HG03442 (cell line): Measurements from ENCODE around the gene CAMK2A.
"Not testable (repeated sequence)": the region's sequence is repeated elsewhere in the genome, so short reads cannot be mapped to it uniquely, and the experiment has no call there.

ENCODE experiments used
- ATAC-seq: cut with Tn5 transposase; IDR thresholded peaks from one replicate; pipeline ENCODE4 v1.9.1; 2021; ENCODE audit warnings: mild to moderate bottlenecking, moderate library complexity; ENCODE audit not compliant: unreplicated experiment

CAMK2A gene

DNA sequence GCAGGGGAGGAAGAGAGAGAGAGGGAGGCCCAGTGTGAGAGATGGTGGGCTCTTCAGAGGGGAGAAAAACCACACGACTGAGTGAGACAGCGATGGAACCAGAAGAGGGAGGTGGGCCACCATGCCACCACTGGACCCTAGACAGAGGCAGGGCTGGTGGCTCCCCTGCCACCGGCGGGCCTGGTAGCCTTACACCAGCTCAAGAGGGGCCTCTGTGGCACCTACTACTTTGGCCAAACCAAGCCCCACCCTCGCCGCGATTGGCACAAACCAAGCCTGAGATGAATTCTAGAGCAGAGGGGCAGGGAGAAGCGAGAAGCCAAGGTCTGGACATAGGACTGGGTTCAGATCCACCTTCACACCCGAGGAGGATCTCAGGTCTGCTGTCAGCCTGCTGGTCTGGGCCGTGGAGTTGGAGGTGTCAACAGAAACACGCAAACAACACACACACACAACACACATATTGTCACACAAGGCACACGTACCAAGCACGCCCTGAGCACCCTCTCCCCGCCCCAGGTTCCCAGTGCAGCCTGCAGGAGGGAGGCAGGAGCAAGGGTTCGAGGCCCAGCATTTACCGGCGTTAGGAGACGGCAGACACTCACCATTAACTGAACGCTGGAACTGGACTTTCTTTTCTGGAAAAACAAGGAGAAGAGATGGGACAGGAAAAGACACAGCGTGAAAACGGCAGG lies 50.3 kb downstream of the CAMK2A start:
- no peak for ATAC-seq

DNA sequence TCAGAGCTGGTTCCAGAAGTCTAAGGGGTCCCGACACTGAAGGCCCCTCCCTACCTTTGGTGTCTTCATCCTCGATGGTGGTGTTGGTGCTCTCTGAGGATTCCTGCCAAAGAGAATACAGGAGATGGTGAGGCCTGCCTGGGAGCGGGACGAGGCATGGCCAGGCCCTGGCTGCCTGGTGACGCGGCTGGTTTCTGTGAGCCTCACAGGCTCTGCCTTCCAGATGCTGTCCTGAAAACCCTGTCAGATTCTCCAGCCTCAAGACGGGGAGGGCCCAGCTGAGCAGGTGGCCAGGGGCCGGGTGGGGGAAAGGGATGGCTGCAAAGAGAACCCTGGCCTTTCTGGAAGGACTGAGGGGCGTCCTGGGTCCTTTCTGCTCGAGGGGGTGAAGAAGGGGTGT lies 50.9 kb downstream of the CAMK2A start:
- no peak for ATAC-seq

DNA sequence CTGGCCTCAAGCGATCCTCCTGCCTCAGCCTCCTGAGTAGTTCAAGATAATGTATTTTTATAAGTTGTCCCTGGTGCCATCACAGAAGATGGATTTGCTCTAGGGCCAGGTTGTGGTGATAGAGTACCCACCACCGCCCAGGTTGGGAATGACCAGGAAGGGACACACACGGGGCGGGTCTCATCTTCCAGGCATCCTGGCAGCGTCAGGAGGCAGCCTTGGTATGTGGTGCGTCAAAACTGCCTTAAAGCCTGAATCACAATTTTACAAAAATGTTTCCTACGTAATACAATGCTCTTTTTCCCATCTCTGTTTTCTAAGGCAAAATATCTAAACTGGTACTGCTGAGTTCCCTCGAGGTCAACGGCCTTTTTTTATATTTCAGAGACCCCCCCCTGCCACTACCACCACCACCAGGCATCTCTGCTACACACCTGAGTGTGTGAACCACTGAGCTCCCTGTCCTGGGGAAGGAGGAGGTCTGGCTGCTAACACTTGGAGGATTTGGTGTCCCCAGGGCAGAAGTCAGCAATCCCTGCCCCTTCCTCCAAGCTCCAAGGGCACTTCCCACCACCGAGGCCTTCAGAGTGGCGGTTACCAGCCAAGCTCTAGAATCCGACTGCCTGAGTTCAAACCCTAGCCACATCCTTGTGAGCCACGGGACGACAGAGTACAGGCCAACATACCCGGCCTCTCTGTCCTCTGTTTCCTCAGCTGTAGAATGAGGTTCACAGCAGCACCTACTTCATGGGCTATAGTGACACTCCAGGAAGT lies 52.4 kb downstream of the CAMK2A start:
- no peak for ATAC-seq

DNA sequence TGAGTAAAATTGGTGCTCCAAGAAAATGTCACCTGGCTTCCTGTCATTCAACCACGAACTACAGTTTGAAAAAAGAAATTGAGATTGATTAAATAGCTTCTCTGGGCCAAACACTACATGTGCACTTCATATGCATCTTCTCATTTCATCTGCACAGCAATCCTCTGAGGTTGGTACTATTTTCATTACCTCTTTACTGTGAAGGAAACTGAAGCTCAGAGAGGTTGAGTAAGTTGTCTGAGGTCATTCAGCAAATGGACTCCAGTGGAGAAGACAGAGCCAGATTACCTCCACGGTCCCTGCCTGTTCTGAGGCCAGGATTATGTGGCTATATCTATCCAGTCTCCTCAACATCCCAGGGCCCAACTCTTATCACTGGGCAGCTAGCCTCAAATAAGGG lies 53.3 kb downstream of the CAMK2A start:
- no peak for ATAC-seq

DNA sequence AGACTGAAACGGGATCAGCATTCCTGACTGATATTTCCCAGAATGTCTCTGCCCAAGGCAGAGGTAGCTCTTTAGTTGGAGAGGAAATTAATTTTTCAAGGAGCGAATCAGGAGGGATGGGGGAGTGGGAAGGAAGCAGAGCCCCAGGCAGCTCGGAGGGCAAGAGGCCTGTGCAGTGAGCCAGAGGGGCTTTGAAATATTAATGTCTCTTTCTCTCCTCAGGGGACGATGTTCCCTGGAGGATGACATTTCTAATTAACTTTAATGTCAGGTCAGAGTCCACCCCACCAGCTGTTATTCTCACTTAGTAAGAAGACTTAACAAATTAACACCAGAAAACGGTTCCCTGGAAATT lies 54.1 kb downstream of the CAMK2A start:
- no peak for ATAC-seq

DNA sequence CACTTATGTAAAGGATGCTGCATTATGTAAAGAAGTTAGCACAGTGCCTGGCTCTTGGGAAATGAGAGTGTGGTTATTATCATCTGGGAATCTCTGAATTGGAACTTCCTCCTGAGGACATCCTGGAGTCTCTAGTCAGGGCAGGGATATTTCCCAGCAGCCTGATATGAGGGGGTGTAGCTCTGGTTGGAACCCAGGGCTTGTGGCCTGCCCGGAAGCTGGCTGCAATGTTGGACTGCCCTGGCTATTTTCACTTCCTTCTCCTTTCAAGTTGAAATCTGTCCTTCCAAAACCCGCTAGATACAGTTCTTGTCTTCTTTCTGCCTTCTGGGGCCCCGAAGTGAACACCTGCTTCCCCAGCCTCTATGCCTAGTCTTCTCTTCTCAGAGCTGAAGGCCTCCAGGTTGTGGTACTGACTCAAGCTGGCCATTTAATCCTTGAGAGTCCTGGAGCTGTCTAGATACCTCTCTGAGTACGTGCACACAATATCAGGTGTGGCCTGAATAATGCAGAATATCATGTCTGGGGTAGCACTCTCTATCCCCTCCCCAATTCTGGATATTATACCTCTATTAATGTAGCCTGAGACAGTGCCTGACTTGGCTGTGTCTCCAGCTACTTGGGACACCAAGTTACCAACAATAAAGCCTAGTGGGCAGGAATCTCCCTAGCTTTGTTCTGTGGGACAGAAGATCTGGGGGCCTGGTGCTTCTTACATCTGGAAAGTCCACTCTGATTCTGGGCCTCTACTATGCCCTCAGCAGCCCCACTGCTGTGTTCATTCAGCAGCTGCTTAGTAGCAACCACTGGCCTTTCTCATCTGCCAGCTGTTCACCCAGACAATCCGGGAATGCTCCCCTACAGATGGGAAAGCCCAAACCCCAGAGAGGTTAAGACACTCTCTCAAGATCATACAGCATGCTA lies 54.7 kb downstream of the CAMK2A start:
- no peak for ATAC-seq

DNA sequence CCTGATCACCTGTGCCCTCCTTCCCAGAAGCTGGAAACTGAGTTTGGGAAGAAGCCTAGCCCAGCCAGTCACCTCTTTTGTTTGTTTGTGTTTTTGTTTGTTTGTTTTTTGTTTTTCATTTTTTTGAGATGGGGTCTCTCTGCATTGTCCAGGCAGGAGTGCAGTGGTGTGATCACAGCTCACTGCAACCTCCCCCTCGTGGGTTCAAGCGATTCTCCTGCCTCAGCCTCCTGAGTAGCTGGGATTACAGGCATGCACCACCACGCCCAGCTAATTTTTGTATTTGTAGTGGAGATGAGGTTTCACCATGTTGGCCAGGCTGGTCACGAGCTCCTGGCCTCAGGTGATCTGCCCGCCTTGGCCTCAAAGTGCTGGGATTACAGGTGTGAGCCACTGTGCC lies 55.9 kb downstream of the CAMK2A start:
- ATAC-seq: not testable (repeated sequence)

DNA sequence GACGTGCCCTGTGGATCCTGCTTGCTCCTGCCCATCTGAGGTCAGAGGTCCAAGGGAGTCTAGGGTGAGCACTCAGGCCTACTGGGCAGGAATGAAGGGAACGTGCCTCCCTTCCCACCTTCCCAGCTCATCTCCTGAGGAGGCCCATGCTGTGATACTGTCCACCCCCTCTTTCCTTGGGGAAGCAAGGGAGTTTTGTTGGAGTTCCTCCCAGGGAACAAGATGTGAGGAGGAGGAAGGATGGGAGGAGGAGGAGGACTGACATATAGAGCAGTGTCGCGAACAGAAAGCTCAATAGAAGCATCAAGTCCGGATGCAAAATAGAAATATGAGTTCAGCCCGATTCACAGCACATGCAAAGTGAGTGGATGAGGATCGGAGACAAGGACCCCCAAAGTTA lies 58.7 kb downstream of the CAMK2A start:
- ATAC-seq: no peak

DNA sequence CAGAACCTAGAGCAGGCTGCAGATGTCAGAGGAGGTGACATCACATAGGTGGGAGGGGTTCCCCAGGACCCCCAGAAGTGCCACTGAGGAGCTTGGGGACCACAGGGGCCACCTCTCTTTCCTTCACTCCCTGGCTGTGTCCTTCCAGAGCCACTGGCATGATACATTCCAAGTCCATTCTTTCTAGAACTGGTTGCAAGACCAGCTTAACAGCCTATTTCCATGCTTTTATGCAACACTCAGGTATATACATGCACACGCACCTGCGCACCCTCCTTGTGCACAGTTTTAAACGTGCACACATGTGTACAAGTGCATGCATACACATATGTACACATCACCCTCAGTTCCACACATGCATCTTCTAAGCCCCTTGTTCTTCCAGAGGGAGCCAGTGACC lies 60.0 kb downstream of the CAMK2A start:
- no peak for ATAC-seq

DNA sequence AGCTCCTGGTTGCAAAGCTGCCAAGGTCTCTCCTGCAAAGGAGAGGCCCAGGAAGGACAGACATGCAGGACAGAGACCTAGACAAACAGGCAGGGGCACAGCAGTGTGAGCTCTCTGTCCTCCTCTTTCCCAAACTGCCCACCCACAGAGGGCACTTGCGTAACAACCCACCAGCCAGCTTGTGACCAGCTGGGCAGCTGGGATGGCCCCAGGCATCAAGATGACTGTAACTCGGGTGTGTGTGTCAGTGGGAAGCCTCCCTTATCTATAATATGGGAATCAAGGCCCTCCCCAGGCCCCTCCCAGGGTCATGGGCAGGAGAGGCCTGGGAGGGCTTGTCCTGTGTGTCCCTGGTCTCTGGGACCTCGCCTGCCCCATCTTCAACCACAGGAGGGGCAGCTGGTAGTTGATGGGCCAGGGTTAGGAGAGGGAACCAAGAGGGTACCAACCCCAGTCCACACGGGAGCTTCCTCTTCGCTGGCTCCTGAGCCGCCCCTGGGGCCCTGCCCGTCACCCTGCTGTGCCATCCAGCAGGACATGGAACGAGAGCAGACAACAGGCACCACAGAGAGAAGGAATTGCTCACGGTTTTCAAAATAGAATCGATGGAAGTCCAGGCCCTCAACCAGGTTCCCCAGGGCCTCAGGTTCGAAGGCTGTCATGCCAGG lies 61.8 kb downstream of the CAMK2A start:
- ATAC-seq: no peak

DNA sequence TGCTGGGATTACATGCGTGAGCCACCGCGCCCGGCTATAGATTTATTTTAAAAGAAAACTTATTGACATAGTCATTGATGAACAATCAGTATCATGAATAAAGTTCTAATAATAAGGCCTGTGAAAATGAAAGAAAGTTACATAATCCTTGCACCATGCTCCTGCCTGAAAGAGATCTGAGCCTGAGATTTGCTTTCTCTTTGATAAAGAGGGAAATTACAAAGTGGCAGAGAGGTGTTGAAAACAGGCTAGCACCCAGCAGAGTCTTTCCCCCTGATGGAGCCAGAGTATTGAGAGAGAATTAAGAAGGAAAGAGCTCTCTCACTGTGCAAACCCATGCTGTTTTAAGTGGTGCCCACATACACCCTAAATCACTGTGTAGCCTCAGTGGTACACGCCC lies 62.5 kb downstream of the CAMK2A start:
- no peak for ATAC-seq

DNA sequence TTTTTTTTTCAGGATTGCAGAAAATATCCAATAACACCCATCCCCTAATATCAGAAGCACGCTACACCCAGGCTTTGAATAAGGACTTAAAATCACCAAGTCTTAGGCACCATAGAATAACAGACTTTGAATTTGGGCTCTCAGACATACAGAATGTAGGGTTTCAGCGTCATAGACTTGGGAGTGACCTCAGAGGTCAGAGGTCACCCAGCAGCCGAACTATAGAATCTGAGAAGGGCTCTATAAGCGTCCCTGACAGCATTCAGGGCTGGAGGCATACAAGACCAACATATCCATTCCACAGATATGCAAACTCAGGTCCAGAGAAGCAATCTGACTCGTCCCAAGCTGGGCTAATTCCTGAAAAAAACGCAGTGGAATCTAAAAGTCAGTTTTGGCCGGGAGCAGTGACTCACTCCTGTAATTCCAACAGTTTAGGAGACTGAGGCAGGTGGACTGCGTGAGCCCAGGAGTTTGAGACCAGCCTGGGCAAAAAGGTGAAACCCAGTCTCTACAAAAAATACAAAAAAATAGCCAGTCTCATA lies 65.0 kb downstream of the CAMK2A start:
- ATAC-seq: no peak

DNA sequence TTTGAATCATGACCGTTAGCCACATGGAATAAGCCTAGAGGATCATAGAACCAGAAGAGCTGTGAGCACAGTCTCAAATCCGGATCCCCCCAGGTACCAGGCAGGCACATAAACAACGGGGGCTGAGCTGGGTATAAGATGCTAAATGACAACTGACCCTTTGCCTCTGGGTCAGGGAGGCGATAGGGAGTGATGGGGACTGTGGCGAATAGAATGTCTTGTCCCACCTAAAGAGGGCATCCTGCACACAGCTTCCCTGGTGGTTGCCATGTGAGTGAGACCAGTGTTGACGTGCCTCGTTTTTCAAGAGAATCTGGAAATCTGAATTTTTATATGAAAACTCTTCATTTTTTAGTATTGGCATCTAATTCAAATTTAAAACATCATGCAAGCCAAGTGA lies 66.1 kb downstream of the CAMK2A start:
- no peak for ATAC-seq

DNA sequence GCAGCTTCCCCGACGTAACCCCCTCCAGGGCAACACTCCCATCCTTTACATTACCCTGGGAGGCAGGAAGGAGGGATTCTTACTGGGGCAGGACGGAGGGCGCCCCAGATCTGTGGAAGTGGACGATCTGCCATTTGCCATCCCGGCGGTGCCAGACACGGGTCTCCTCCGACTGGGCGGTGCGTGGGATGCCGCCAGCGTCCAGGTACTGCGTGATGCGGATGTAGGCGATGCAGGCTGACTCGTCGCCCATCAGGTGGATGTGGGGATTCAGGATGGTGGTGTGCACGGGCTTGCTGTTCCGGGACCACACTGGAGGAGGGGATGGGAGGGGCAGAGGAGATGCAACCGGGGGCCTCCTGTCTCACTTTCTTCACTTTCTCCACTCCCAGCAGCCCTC lies 66.7 kb downstream of the CAMK2A start:
- no peak for ATAC-seq

DNA sequence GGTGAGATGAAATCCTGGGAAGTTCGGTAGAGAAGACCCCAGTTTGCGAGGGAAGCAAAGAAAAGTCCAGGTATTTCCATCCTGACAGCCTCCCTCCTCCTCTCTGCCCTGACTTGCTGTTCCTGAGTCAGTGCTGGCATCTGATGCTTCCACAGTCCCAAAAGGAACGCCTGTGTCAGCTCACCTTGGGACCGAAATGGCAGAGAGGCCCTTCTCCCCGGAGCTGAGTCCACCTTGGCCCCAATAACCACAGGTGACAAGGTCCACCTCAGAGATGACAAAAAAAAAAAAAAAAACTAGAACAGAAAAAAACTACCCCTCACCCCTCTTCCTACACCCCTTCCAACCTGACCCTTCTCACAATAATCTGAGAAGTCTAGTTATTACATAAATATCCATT lies 68.1 kb downstream of the CAMK2A start:
- no peak for ATAC-seq

DNA sequence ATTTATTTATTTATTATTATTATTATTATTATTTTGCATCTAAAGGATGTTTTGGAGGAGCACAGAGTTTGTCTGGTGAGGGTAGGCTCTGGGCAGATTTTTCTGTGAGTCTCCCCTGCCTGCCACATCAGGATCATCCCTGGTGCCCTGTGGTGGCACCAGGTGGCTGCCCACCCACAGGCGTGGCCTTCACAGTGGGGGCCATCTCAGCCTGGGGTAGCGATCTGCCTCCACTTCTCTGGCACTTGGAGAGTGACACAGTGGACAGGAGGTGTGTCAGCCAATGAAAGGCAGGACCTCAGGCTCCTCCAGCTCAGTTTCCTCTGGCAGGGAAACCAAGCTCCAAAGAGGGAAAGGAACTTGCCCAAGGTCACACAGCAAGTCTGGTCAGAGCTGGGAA lies 69.7 kb downstream of the CAMK2A start:
- no peak for ATAC-seq

DNA sequence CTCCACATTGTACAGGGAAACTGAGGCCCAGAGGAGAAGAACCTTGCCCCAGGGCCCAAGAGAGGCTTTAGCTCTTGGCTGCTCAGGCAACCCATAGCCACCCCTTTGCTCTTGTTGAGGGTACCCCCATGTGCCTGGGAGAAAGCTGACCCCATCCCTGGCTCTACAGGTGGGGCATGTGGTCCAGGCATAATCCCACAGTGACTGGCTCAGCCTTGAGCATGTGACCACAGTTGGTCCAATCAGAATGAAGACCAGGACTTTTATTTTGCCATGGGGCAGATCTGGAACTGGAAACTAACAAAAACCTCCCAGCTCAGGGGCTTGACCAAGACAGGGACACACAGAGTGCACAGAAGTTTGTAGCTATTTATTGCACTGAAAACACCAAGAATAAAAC lies 70.4 kb downstream of the CAMK2A start:
- ATAC-seq: no peak

DNA sequence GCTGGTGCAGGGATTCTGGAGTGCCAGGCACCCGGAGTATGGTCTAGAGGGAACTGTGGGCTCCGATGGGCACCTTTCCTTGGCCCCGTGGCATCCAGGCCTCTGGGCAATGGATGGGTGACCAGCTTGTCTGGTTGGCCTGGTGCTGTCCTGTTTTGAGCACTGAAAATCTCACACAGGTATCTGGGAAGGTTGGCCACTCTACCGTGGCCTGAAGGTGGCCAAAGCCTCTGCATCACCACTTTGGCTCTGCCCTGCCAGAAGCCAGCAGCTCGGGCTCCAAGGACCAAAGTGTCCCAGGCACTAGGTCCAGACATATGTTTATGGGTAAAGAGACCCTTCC lies 70.9 kb downstream of the CAMK2A start:
- ATAC-seq: no peak

DNA sequence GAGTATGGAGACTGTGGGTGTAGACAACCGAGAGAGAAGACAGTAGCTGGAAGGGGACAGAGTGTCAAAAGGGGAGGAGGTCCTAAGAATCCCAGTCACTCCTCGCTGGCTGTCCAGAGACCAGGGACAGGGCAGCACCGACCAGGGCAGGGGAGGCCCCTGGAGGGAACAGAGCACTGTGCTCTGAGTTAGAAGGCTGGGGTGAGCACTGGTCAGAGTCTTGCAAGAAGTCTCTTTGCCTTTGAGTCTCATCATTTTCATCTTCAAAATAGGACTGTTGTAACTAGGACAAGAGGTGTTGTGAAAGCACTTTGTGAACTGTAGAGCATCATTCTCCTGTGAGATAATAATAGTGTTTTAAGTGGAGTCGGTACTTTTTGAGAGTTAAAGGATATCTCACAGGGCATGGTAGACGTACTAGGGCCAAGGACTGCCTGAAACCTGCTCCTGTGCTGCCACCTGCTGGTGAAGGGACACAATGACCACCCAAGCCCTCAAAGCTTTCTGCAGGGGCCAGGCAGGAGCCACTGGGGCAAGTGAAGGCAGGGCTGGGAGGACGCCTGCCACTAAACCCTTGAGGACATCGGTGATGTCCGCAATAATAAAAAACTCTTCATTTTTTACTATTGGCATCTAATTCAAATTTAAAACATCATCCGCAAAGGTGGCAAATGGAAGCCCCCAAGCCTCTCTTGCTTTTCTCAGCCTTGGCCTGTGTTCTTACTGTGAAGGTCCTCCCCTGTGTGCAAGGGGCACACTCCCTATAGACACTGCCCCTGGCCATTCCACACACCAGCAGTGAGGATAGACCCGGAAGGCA lies 71.5 kb downstream of the CAMK2A start:
- peak; percentile 79 for ATAC-seq

DNA sequence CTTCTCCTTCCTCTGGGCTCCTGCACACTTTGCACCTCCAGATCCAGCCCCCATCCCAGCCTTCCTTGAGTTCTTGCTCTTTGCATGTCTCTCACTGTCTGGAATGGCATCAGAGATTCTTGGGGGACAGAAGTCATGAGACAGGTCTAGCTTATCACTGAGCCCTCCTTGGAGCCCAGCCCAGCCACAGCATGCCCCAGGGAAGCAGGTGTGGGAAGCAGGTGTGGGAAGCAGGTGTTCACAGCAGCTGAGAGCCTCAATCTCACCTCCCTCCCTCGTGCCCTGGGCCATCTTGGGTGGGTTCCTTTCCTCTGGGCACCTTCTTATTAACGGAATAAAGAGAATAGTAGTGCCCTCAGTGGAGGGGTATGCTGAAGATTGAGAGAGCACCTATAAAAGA lies 72.5 kb downstream of the CAMK2A start:
- no peak for ATAC-seq
